DND-41 (cell line): ENCODE data around the gene NCLN.

Source experiments
- ATAC-seq: fragments of 200-7000 bp; cut with Tn5 transposase; 3 replicates; pipeline ENCODE4 v1.9.1; 2021; ENCODE audit warnings: low read depth; ENCODE audit not compliant: insufficient read depth
- DNase-seq: peaks from one replicate; pipeline ENCODE4 v3.0.0-alpha.2; 2020
- H2AFZ ChIP-seq: 2 replicates; pipeline ENCODE4 v1.6.0; 2012; ENCODE audit warnings: low read depth, low read length
- H3K27ac ChIP-seq: 2 replicates; pipeline ENCODE4 v1.5.1; 2012; ENCODE audit warnings: low read length, inconsistent platforms
- H3K27me3 ChIP-seq: fragments of 200-600 bp; sonication (generic); 2 replicates; pipeline ENCODE4 v1.6.0; 2012; ENCODE audit warnings: low read length, mild to moderate bottlenecking, inconsistent platforms; ENCODE audit not compliant: insufficient read depth, poor library complexity
- H3K36me3 ChIP-seq: 2 replicates; pipeline ENCODE4 v1.5.1; 2012; ENCODE audit warnings: low read length, inconsistent platforms; ENCODE audit not compliant: insufficient read depth
- H3K4me1 ChIP-seq: 2 replicates; pipeline ENCODE4 v1.5.1; 2012; ENCODE audit warnings: mild to moderate bottlenecking, low read length; ENCODE audit not compliant: insufficient read depth
- H3K4me2 ChIP-seq: 2 replicates; pipeline ENCODE4 v1.6.0; 2012; ENCODE audit warnings: mild to moderate bottlenecking, moderate library complexity, low read length, inconsistent platforms; ENCODE audit not compliant: insufficient read depth
- H3K4me3 ChIP-seq, 2 experiments: fragments of 200-600 bp in 1 of 2; shearing (Covaris generic) in 1 of 2; 2 replicates each; pipeline ENCODE4 v1.5.1; 2012 to 2016; ENCODE audit warnings: inconsistent platforms in 2 of 2, low read length in 2 of 2, mild to moderate bottlenecking in 2 of 2, low read depth in 1 of 2, moderate library complexity in 1 of 2
- H3K79me2 ChIP-seq: 2 replicates; pipeline ENCODE4 v1.6.0; 2012; ENCODE audit warnings: low read length, inconsistent platforms; ENCODE audit not compliant: insufficient read depth
- H3K9ac ChIP-seq: 2 replicates; pipeline ENCODE4 v1.6.0; 2012; ENCODE audit warnings: low read depth, mild to moderate bottlenecking, inconsistent platforms, low read length, moderate library complexity
- H3K9me3 ChIP-seq: 2 replicates; pipeline ENCODE4 v1.5.1; 2012; ENCODE audit warnings: low read length, moderate library complexity, mild to moderate bottlenecking, inconsistent platforms; ENCODE audit not compliant: insufficient read depth, severe bottlenecking
- H4K20me1 ChIP-seq: 2 replicates; pipeline ENCODE4 v1.6.0; 2012; ENCODE audit warnings: low read length; ENCODE audit not compliant: insufficient read depth
- CTCF ChIP-seq: IDR thresholded peaks from 2 replicates; pipeline ENCODE4 v1.5.1; 2012; ENCODE audit warnings: borderline replicate concordance, low read length, moderate library complexity, mild to moderate bottlenecking; ENCODE audit not compliant: poor library complexity, severe bottlenecking; ENCODE audit errors: extremely low read depth
- EZH2 ChIP-seq: IDR thresholded peaks from 3 replicates; pipeline ENCODE4 v1.6.1; 2012; ENCODE audit warnings: borderline replicate concordance, low read depth, mild to moderate bottlenecking, moderate library complexity, low read length, inconsistent platforms; ENCODE audit not compliant: severe bottlenecking

The NCLN gene

GRCh38 chr19:3229888-3230496 is 44.3 kb downstream of the NCLN start:
- DNase-seq: no peak
- TF ChIP-seq CTCF (no peak), EZH2 (no peak)
- H2AFZ ChIP-seq: no peak overlapping the region
- H3K4me3 ChIP-seq: no peak overlapping the region
- peaks cover 19% of the 10 kb centered on the region for H3K4me1 ChIP-seq
- H4K20me1 ChIP-seq: peaks cover 18% of the 10 kb centered on the region
- H3K4me2 ChIP-seq: no peak overlapping the region
- no peak for ATAC-seq
- no peak overlapping the region for H3K9ac ChIP-seq
- H3K36me3 ChIP-seq: no peaks in the 10 kb centered on the region
- no peaks in the 10 kb centered on the region for H3K27me3 ChIP-seq
- H3K79me2 ChIP-seq: no peaks in the 10 kb centered on the region
- no peaks in the 10 kb centered on the region for H3K9me3 ChIP-seq
- no peak overlapping the region for H3K27ac ChIP-seq

GRCh38 chr19:3231288-3231687 is 45.6 kb downstream of the NCLN start:
- Histone ChIP-seq H4K20me1 (peaks cover 17% of the 10 kb centered on the region), H3K9me3 (no peaks in the 10 kb centered on the region), H3K36me3 (no peaks in the 10 kb centered on the region), H3K27me3 (no peaks in the 10 kb centered on the region), H3K9ac (no peak overlapping the region), H2AFZ (no peak overlapping the region), H3K4me2 (no peak overlapping the region), H3K4me3 (no peak overlapping the region), H3K79me2 (no peaks in the 10 kb centered on the region), H3K4me1 (peaks cover 9% of the 10 kb centered on the region; the same call in 1 of the 2 replicates), H3K27ac (no peak overlapping the region)
- no peak for DNase-seq
- TF ChIP-seq EZH2: no peak
- no peak for TF ChIP-seq CTCF
- ATAC-seq: no peak

- Histone ChIP-seq H3K79me2 (no peaks in the 10 kb centered on the region), H3K36me3 (no peaks in the 10 kb centered on the region), H3K9me3 (no peaks in the 10 kb centered on the region), H3K27ac (no peak overlapping the region), H3K4me3 (no peak overlapping the region), H4K20me1 (peaks cover 10% of the 10 kb centered on the region), H3K27me3 (no peaks in the 10 kb centered on the region), H3K4me2 (no peak overlapping the region), H3K9ac (no peak overlapping the region), H2AFZ (no peak overlapping the region), H3K4me1 (0 out of 2 replicates have a peak, but pooled peaks cover 3% of the 10 kb centered on the region)
- DNase-seq (no peak), ATAC-seq (no peak)
- TF ChIP-seq CTCF (no peak), EZH2 (no peak)
Observed at GRCh38 chr19:3233116-3233515, 47.4 kb downstream of the NCLN start.

- H3K4me3 ChIP-seq: no peak overlapping the region
- DNase-seq (no peak), ATAC-seq (no peak)
- H3K79me2 ChIP-seq: no peaks in the 10 kb centered on the region
- no peaks in the 10 kb centered on the region for H3K4me1 ChIP-seq
- no peaks in the 10 kb centered on the region for H3K9me3 ChIP-seq
- no peak for TF ChIP-seq EZH2
- no peak for TF ChIP-seq CTCF
- H3K36me3 ChIP-seq: no peaks in the 10 kb centered on the region
- H3K27me3 ChIP-seq: no peaks in the 10 kb centered on the region
- H3K9ac ChIP-seq: no peak overlapping the region
- H3K4me2 ChIP-seq: no peak overlapping the region
- peaks cover 13% of the 10 kb centered on the region for H4K20me1 ChIP-seq
- no peak overlapping the region for H2AFZ ChIP-seq
- no peak overlapping the region for H3K27ac ChIP-seq
Observed at GRCh38 chr19:3233831-3234230, 48.1 kb downstream of the NCLN start.
